Measurements from ENCODE around the gene USP24.
"Not testable (repeated sequence)": the region's sequence is repeated elsewhere in the genome, so short reads cannot be mapped to it uniquely, and the experiment has no call there.

USP24 gene

GRCh38 chr1:55037733-55038551 is 177.2 kb downstream of the USP24 start:
- DNase-seq (ENCODE audit: low spot score) = no peak

- DNase-seq (ENCODE audit: low spot score) = no peak
Observed at GRCh38 chr1:55035904-55036303, 179.3 kb downstream of the USP24 start.

GRCh38 chr1:55034476-55035133 is 180.6 kb downstream of the USP24 start:
- DNase-seq (ENCODE audit: low spot score) = no peak

GRCh38 chr1:55033265-55033614 is 181.9 kb downstream of the USP24 start:
- no peak for DNase-seq (ENCODE audit: low spot score)

GRCh38 chr1:55031098-55031497 is 184.1 kb downstream of the USP24 start:
- DNase-seq (ENCODE audit: low spot score) = not testable (repeated sequence)

- not testable (repeated sequence) for DNase-seq (ENCODE audit: low spot score)
Observed at GRCh38 chr1:55026682-55027081, 188.5 kb downstream of the USP24 start.

- DNase-seq (ENCODE audit: low spot score) = not testable (repeated sequence)
Observed at GRCh38 chr1:55024163-55024562, 191.0 kb downstream of the USP24 start.

GRCh38 chr1:55021942-55022546 is 193.1 kb downstream of the USP24 start:
- DNase-seq (ENCODE audit: low spot score) = peak; percentile 34

GRCh38 chr1:55018395-55018794 is 196.8 kb downstream of the USP24 start:
- no peak for DNase-seq (ENCODE audit: low spot score)
